Motor neuron (in vitro differentiated cells): ENCODE data around the gene FTO. TPM values are rescaled to one million over a fixed set of nuclear protein-coding genes. Genes with fewer than 3 reads are reported as not detected.

Source experiments
- ATAC-seq, 8 experiments: fragments of 200-7000 bp; cut with Tn5 transposase; replicated peaks in 6 of 8; 2 replicates each; pipeline ENCODE4 v1.8.0; 2021; ENCODE audit warnings: mild to moderate bottlenecking in 8 of 8, moderate library complexity in 8 of 8
- H3K27ac ChIP-seq, 2 donors: fragments of 250-450 bp; sonication (Bioruptor Pico); 2 replicates each; pipeline ENCODE4 v1.9.0; 2021; ENCODE audit warnings: antibody characterized with exemption in 2 of 2, mild to moderate bottlenecking in 2 of 2, moderate library complexity in 1 of 2
- H3K4me1 ChIP-seq, 2 donors: fragments of 250-450 bp; sonication (Bioruptor Pico); replicated peaks in 1 of 2; 2 replicates each; pipeline ENCODE4 v1.6.1; 2021; ENCODE audit warnings: antibody characterized with exemption in 2 of 2, mild to moderate bottlenecking in 2 of 2, moderate library complexity in 1 of 2
- H3K4me3 ChIP-seq, 5 donors: fragments of 250-450 bp; sonication (Bioruptor Pico); 2 replicates each; pipeline ENCODE4 v1.9.0; 2021; ENCODE audit warnings: antibody characterized with exemption in 5 of 5, mild to moderate bottlenecking in 5 of 5, moderate library complexity in 4 of 5
- WGBS, 10 experiments: fragments of 450-650 bp; shearing (Covaris generic); methylation state at CpG; one replicate each; pipeline ENCODE4 v1.0.0; 2022; 5-methylcytosine and 5-hydroxymethylcytosine counted together
- in situ Hi-C, 9 experiments: fragments of 400-800 bp; cut with MboI; loops; one replicate each; pipeline ENCODE4 v1.15.0; 2021; ENCODE audit warnings: low sequenced_read_pairs in 9 of 9, low pct_unique_long_range_greater_than_20kb in 2 of 9; ENCODE audit not compliant: unreplicated experiment in 9 of 9
- total RNA-seq, 8 experiments: library from RNA; unstranded; fragments of 300-600 nt; gene quantifications; 2 replicates each; pipeline versions ENCODE4 v1.2.3 to v1.2.4, GENCODE V29; 2022

The FTO gene
- total RNA-seq, 8 experiments from 2014 or later, result 73.8 to 143 (median 112) TPM

DNA sequence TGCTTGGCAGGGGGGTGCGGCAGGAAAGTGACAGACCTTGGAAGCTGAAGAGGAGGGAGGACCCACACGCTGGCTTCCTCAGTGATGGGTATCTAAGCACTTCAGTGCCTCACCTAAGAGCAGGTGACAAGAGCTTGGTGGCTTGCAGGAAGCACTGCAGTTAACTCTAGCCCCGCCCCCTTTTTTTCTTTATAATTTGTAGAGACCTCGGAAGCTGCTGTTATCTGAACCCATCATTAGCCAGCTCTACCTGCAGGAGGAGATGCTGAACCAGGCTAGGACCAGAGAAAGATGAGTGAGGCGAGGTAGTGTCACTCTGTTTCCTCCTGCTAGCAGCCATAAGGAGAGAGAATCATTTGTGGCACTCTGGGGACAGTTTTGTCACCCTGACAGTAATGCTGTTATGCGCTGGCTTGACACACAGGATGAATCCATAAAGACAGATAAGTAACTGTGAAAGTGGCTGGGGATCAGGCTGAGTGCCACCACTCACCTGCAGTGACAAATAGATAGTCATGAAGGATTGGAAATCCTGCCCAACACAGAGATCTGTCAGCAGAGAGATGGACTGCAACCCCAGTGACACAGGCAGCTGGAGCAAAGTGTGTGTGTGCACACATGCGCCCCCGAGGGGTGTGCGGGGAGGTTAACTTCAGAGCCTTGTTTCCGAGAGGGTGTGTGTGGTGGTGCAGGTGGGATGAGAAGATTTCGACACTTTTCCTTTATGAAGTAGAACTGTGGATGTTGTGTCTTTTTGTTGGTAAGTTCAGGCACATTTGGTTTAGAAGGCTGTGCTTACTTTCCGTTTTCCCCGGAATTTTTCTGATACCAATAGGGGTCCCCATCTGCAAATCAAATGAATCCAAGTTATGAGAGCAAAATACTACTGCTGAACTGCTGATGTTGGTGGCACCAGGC, 358.7 kb downstream of the FTO start:
- Histone ChIP-seq H3K4me3 (no peak overlapping the region), H3K27ac (peak overlapping the region; percentile 16 to 19), H3K4me1 (peaks cover 38 to 83% of the 10 kb centered on the region in 2 donors)
- 56 to 100% (median 71%) methylated on average over 1 to 6 of the region's 13 CpGs for WGBS, 10 experiments
- peak in 5 of 8 experiments; percentile 39 to 72 (median 59) for ATAC-seq
- in situ Hi-C loops, result loop anchor here in 1 of 9 experiments (25.0 kb wide), 1 partner anchor 875 kb away; the partner anchor contains the start of gene IRX5

DNA sequence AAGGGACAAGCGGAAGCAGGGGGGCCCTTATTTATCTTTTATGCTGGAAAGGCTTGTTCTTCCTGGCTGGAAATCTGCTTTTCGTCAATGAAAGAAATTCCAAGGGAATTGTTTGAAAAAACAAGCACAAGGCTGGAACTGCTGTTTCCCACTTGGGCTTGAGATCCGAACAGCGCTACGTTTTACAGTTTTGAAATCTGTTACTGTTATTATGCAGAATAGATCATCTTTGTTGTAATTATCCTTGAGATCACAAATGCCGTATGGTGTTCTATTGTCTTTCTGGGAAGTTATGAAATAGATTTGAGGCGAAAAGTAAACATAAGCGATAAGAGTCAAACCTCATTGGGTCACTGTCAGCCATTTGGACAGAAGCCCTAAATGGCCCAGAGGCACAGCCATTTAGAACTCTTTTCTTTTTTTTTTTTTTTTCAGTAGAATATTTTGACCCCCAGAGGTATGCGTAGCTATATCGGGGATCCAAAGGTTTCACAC, 359.4 kb downstream of the FTO start:
- no peak overlapping the region for H3K27ac ChIP-seq
- WGBS, 10 experiments, result 68 to 98% (median 95%) methylated on average over 5 to 9 of the region's 10 CpGs
- in situ Hi-C loops, result loop anchor here in 1 of 9 experiments (25.0 kb wide), 1 partner anchor 874 kb away; the partner anchor contains the start of gene IRX5
- no peak overlapping the region for H3K4me3 ChIP-seq
- ATAC-seq, result no peak
- H3K4me1 ChIP-seq, result peaks cover 43 to 89% of the 10 kb centered on the region in 2 donors

DNA sequence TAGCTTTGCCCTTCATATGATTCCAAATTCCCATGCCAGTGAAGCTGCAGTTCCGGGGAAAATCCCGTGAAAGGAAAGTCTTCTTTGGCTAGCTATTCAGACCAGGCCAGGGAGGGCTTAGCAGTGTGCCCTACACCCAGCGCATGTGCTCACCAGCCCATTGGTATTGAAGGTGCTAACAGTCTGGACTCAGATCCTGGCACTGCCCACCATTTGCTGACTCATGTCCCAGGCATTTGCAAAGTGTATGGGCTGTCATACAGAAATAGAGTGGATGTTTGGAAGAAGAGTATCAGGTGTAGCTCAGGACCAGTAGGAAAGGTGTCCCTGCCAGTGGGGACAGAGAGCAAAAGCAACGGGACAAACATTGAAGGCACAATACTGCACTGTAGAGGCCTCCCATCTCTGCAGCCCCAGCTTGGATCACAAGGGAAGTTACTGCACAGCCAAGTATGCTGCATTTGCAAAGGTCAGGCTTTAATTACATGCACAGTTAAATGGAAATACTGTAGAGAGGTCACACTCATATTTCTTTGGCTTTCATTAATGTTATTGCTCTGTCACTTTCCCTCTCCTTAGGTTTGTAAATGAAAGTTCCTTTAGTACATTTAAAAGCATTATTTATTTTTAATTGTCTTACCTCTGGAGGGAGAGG, 362.6 kb downstream of the FTO start:
- ATAC-seq, result peak in 3 of 8 experiments; percentile 69 to 82 (median 78)
- Histone ChIP-seq H3K27ac (no peak overlapping the region), H3K4me1 (peaks cover 49 to 87% of the 10 kb centered on the region in 2 donors), H3K4me3 (no peak overlapping the region)
- in situ Hi-C loops, result loop anchor here in 1 of 9 experiments (25.0 kb wide), 1 partner anchor 871 kb away; the partner anchor contains the start of gene IRX5
- 0 to 81% (median 61%) methylated on average over 1 to 3 of the region's 4 CpGs; no CpG with 5 or more reads in 2 of the 10 experiments for WGBS, 10 experiments

- in situ Hi-C loops, result loop anchor here in 1 of 9 experiments (25.0 kb wide), 1 partner anchor 870 kb away; the partner anchor contains the start of gene IRX5
- no peak for ATAC-seq
- Histone ChIP-seq H3K27ac (no peak overlapping the region), H3K4me3 (no peak overlapping the region), H3K4me1 (peaks cover 49 to 87% of the 10 kb centered on the region in 2 donors)
- 57 to 92% (median 82%) methylated on average over 1 to 8 of the region's 8 CpGs for WGBS, 10 experiments
These were observed 363.5 kb downstream of the FTO start for GRCh38 chr16:54067322-54068065.

DNA sequence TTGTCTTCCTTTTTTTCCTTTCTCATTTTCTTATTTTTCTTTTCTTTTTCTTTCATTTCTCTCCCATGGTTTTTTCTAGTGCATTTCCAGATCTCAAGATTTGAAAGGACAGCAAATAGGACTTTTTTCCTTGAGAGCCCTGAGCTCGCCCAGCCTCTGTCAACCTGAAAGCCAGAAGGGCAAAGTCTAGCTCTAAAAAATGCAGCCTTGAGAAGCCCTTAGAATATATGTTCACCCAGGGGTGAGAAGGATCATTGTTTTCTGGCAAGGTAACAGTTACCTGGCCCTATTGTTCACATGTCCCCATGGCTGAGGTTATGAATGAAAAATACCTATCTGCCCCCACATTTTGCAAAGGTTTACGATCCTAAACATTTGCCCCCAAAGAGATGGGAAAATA, 364.3 kb downstream of the FTO start:
- no peak for ATAC-seq
- Histone ChIP-seq H3K27ac (peak overlapping the region in 1 of 2 donors; percentile 32), H3K4me3 (no peak overlapping the region), H3K4me1 (peaks cover 48 to 84% of the 10 kb centered on the region in 2 donors)
- WGBS, 10 experiments, result 78 to 100% (median 99%) methylated on average over 1 to 2 of the region's 2 CpGs
- in situ Hi-C loops, result loop anchor here in 1 of 9 experiments (25.0 kb wide), 1 partner anchor 869 kb away; the partner anchor contains the start of gene IRX5

DNA sequence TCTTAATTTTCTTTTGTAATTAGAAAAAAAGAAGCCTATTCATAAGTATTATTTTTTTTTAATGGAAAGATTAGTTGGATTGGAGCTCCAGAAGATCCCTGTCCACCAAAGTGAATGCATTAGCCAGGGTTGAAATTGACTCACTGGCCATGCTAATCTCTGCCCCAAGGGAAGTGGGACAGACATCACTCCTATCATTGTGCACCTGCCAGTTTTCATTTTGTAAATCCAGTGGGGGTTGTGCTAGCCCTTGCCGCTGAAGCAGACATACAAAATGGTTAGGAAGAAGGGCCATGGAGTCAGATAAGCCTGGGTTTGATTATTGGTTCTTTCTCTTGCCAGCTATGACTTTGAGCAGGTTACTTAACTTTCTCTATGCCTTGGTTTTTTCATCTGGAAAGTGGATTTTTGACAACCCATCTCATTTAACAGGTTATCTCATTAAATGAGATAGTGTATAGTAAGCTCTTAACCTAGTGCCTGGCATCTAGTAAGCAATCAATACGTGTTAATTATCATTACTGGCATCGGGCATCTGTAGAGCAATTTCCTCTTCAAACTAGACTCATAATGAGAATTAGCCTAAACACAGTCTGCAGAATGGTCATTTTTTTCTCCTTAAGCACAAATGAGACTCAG, 365.8 kb downstream of the FTO start:
- Histone ChIP-seq H3K27ac (no peak overlapping the region), H3K4me1 (peaks cover 43 to 69% of the 10 kb centered on the region in 2 donors), H3K4me3 (no peak overlapping the region)
- ATAC-seq, result no peak
- 90 to 100% (median 94%) methylated on average over 1 to 3 of the region's 3 CpGs; no CpG with 5 or more reads in 1 of the 10 experiments for WGBS, 10 experiments
- in situ Hi-C loops, result loop anchor here in 1 of 9 experiments (25.0 kb wide), 1 partner anchor 868 kb away; the partner anchor contains the start of gene IRX5

DNA sequence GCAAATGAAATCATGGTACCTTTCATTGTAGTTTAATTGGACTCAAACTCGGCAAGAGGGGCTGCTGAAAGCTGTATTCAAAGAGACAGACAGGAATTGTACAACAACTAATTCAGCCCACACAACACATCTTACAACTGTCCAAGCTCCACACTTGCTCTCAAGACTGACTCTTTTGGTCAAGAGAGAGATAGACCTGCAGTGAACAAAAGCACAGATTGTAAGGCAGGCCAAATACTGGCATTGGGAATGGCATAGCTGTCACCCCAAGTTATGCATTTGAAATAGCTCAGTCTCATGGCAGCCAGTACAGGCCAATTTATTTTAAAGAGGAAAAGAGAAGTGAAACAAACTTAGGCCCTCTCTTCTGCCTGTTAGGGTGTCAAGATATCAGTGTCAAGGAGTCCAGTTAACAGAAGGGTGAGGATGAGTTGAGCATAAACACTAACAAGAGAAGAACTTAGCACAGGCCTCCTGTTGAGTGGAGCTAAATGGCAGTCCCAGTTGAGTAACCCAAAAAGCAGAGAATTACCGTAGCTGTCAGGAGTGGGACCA, 366.9 kb downstream of the FTO start:
- ATAC-seq, result no peak
- WGBS, 10 experiments, result 43 to 100% (median 83%) methylated on average over 1 to 2 of the region's 2 CpGs; no CpG with 5 or more reads in 2 of the 10 experiments
- Histone ChIP-seq H3K4me3 (no peak overlapping the region), H3K27ac (peak overlapping the region in 1 of 2 donors; percentile 54), H3K4me1 (peaks cover 44 to 69% of the 10 kb centered on the region in 2 donors)
- in situ Hi-C loops, result loop anchor here in 1 of 9 experiments (25.0 kb wide), 1 partner anchor 866 kb away; the partner anchor contains the start of gene IRX5

DNA sequence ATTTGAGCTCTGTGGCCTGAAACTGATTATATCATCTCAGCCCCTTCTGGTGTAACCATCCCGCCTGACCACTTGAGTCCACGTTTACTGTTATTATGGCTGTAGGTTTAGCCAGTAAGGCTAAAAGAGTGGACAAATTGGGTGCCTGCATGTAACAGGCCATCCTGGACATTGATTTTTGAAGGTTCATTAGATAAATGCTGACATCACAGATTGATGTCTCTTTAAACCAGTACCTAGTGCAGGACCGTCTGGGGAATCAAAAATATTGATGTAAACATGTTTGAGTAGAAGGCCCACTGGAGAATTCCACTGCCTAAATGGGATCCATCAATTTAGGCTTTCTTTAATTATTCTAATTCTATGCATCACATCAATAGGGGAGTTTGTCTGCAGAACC, 367.6 kb downstream of the FTO start:
- Histone ChIP-seq H3K27ac (peak overlapping the region in 1 of 2 donors; percentile 54), H3K4me1 (peaks cover 50 to 71% of the 10 kb centered on the region in 2 donors), H3K4me3 (no peak overlapping the region)
- in situ Hi-C loops, result loop anchor here in 1 of 9 experiments (25.0 kb wide), 1 partner anchor 866 kb away; the partner anchor contains the start of gene IRX5
- WGBS, 10 experiments, result 17 to 100% (median 81%) methylated on average over 1 to 3 of the region's 3 CpGs; no CpG with 5 or more reads in 4 of the 10 experiments
- ATAC-seq, result peak in 3 of 8 experiments; percentile 17 to 24 (median 18)

DNA sequence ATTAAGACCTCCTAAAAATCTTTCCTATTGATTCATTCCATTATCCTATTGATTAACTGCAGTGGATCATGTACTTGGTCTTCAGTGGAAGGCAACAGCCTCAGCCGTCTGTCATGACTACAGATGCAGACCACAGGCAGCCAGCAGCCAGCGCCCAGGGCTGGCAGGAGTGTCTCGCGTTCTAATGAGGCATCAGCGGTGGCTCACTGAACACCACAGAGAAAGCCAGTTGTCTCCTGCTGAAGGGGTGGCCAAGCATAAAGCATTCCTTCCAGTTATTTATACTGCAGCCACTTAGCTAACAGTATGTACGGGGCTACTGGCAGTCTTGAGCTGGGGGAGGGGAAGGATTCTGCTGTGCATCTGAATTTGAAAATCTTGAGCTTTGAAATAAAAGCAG, 368.3 kb downstream of the FTO start:
- Histone ChIP-seq H3K4me3 (no peak overlapping the region), H3K27ac (peak overlapping the region; percentile 43 to 73), H3K4me1 (peaks cover 55 to 71% of the 10 kb centered on the region in 2 donors)
- ATAC-seq, result peak in 5 of 8 experiments; percentile 79 to 93 (median 87)
- WGBS, 10 experiments, result 27 to 80% (median 35%) methylated on average over 1 to 3 of the region's 6 CpGs; no CpG with 5 or more reads in 6 of the 10 experiments
- in situ Hi-C loops, result loop anchor here in 1 of 9 experiments (25.0 kb wide), 1 partner anchor 865 kb away; the partner anchor contains the start of gene IRX5

DNA sequence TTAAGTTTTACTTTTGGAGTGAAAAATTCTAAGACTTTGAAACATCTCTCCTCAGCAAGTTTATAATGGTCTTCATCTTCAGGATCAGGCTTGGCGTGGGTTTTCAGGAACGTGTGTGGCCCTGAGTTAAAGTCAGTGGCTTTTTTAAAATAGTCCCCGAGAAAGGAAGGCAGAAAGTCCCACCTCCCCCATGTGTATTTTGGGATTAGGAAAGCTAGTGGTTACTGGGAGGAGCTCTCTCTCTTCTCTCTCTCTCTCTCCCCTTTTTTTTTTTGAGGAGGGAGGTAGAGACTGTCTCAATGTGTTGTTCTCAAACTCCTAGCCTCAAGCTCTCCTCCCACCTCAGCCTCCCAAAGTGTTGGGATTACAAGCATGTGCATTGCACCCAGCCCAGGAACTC, 369.4 kb downstream of the FTO start:
- in situ Hi-C loops, result loop anchor here in 1 of 9 experiments (25.0 kb wide), 1 partner anchor 864 kb away; the partner anchor contains the start of gene IRX5
- WGBS, 10 experiments, result 20 to 100% (median 88%) methylated on average over 1 to 3 of the region's 3 CpGs; no CpG with 5 or more reads in 2 of the 10 experiments
- Histone ChIP-seq H3K4me1 (peaks cover 51 to 67% of the 10 kb centered on the region in 2 donors), H3K4me3 (no peak overlapping the region), H3K27ac (no peak overlapping the region)
- no peak for ATAC-seq

DNA sequence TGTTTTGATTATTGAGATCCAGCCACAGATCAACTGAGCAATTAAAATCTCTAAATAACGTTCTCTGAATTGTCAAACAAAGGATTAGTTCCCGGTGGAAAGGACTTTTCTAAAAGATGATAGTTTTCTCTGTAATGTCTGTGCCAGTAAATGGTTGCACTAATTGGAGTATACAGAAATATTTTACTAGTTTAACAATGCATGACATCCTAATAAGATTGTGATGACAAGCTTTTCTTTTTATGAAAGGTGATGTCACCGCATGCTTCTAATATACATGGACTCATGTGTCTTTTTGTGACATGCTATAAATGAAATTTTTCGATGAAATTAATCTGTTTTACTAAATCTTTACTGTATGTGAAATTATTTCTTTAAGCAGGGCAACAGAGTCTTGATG, 371.5 kb downstream of the FTO start:
- Histone ChIP-seq H3K27ac (no peak overlapping the region), H3K4me1 (peaks cover 39 to 48% of the 10 kb centered on the region in 2 donors), H3K4me3 (no peak overlapping the region)
- peak in 1 of 8 experiments; percentile 30 for ATAC-seq
- in situ Hi-C loops, result no loop called here
- WGBS, 10 experiments, result 55 to 96% (median 88%) methylated on average over 2 to 4 of the region's 4 CpGs; no CpG with 5 or more reads in 1 of the 10 experiments
